LNCaP clone FGC (cell line): ENCODE results near the gene TLR5.

Experiments used
- DNase-seq: peaks from one replicate; pipeline ENCODE4 v3.0.0-alpha.2; 2011; ENCODE audit warnings: low read depth
- H3K4me3 ChIP-seq: 2 replicates; pipeline ENCODE4 v1.5.1; 2011; ENCODE audit warnings: mild to moderate bottlenecking, low read depth, low read length, control low read depth
- TF ChIP-seq, protein P1 (sequence below): IDR thresholded peaks from 2 replicates; pipeline ENCODE4 v1.5.1; 2012; ENCODE audit warnings: mild to moderate bottlenecking; ENCODE audit not compliant: control insufficient read depth, insufficient read depth; ENCODE audit errors: extremely low read depth

Gene TLR5

DNA sequence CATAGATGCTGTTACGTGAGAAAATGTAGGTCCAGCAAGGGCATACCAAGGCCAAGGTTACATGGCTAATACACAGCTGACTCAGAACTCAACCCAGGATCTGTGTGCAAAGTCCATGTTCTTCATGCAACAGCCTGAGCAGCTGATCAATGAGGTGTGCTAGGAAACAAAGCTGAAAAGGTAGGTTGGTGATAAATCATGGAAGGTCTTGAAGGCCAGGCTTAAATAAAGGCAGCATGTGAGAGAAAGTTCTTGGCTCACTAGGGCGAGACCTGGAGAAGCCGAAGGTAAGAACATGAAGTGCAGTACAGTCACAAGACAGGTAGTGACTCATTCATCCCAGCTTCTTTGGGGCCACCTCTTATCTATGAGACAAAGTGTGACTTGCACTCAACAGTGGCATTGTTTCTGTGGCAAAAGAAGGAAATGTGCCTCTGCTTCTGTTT lies 33.4 kb downstream of the TLR5 start:
- TF ChIP-seq, protein P1, sequence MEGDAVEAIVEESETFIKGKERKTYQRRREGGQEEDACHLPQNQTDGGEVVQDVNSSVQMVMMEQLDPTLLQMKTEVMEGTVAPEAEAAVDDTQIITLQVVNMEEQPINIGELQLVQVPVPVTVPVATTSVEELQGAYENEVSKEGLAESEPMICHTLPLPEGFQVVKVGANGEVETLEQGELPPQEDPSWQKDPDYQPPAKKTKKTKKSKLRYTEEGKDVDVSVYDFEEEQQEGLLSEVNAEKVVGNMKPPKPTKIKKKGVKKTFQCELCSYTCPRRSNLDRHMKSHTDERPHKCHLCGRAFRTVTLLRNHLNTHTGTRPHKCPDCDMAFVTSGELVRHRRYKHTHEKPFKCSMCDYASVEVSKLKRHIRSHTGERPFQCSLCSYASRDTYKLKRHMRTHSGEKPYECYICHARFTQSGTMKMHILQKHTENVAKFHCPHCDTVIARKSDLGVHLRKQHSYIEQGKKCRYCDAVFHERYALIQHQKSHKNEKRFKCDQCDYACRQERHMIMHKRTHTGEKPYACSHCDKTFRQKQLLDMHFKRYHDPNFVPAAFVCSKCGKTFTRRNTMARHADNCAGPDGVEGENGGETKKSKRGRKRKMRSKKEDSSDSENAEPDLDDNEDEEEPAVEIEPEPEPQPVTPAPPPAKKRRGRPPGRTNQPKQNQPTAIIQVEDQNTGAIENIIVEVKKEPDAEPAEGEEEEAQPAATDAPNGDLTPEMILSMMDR, result no peak
- H3K4me3 ChIP-seq, result no peak overlapping the region
- DNase-seq, result no peak

DNA sequence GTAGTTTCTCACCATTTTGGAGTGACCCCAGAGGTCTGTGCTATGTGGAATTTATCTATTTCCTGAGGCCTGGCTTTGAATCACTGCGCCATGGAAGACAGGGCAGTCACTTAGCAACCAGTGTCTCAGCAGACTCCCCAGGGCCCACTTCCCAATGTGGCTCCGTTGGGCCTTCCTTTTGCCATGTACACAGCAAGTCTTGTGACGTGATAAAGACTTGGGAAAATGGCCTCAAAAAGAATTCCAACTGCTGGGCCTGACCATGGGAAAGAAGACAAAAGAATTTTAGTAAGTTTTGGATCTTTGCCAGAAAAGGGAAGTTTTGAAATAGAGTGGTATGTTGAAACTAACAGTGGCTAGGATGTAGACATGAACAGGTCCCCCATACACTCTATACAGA lies 36.2 kb downstream of the TLR5 start:
- no peak for DNase-seq
- TF ChIP-seq, protein P1, result no peak
- no peak overlapping the region for H3K4me3 ChIP-seq

DNA sequence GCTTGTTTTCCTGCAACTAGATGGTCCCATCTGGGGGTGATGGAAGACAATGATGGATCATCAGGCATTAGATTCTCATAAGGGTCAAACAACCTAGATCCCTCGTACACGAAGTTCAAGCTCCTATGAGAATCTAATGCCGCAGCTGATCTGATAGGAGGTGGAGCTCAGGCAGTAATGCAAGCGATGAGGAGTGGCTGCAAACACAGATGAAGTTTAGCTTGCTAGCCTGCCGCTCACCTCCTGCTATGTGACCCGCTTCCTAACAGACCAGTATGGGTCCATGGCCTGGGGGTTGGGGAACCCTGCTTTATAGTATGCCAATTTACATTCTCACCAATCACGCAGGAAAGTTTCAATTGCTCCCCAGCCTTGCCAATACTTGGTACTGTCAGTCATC lies 37.5 kb downstream of the TLR5 start:
- TF ChIP-seq, protein P1, result no peak
- no peak for DNase-seq
- no peak overlapping the region for H3K4me3 ChIP-seq

DNA sequence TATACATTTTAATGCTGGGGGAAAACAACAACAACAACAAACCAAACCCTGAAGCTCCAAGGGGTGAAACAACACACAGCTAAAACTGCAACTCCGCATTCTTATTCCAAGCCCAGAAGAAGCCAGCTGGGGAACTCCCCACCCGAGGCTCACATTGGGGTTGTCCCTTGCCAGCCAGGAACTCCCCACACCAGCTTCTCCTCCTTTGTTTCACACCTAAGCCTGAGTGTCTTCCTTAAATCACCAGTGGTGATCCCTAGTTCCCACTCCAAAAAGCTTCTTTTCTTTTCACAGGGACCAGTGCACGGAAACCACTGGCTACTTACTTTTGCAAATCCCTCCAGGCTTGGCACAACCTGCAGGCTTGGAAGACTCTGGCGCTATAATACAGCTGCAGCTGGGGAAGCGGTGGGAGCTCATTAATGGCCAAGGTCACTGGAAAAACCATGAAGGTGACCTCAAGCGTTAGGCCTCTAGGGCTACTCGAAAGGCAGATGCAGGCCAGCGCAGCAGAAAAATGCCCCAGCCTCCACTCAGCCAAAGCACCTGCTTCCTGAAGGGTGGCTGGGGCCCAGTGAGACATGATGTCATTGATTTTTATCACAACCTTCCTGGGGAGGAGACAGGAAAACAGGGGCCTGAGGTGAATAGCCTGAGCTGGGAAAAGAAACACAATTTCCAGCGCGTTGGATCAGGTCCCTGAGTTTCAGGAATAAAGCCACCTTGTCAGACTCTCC lies 40.1 kb downstream of the TLR5 start:
- peak; percentile 7 for DNase-seq
- TF ChIP-seq, protein P1, result no peak
- H3K4me3 ChIP-seq, result no peak overlapping the region

DNA sequence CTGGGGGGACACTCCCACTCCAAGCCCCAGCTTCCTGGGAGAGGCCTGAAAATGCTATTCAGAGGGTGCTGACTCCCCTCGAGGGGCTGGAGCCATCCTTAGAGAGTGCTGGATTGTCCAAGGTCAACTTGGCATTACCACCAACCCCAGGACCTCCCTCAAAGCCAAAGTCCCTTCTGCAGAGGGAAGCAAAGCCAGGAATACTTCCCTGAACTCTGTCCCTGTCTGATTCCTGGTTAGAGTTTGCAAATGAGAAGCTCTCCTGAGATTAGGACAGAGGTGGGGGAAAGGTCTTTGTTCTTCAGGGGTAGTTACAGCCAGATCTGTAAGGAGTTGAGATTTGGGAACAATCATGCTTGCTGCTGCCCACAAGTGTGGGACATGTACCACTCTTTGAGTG lies 45.3 kb downstream of the TLR5 start:
- no peak for DNase-seq
- TF ChIP-seq, protein P1, result no peak
- H3K4me3 ChIP-seq, result no peak overlapping the region

DNA sequence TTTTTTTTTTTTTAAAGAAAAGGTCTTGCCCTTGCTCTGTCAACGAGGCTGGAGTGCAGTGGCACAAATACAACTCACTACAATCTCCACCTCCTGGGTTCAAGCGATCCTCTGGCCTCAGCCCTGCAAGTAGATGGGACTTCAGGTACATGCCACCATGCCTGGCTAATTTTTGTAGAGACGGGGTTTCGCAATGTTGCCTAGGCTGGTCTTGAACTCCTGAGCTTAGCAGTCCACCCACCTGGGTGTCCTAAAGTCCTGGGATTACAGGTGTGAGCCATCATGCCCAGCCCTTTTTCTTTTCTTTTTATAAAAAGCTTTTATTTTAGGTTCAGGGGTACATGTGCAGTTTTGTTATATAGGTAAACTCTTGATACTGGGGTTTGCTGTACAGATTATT lies 47.2 kb downstream of the TLR5 start:
- DNase-seq, result no peak
- TF ChIP-seq, protein P1, result no peak

DNA sequence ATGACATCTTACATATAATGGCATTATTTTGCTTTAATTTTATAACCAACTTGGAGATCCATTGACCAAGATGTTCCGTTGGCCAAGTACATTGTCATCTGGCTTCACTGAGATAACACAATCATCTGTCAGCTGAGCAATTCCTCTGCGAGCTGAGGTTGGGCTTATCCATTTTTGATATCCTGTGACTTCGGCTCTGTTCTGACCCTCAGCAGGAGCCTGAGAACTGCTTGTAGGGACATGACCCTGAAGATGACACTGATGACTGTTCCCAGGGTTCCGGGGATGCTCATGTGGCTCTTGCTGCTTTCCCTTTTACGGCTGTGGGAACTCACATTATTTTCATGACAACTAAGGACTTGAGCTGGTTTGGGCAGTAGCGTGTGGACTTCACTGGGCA lies 51.2 kb downstream of the TLR5 start:
- TF ChIP-seq, protein P1, result no peak
- no peak overlapping the region for H3K4me3 ChIP-seq
- no peak for DNase-seq

More for the DNA sequence above, 47.2 kb downstream of the TLR5 start:
- no peak overlapping the region for H3K4me3 ChIP-seq
